SU-DHL-6 (cell line): Measurements from ENCODE around the gene DCDC2.
"Not testable (repeated sequence)": the region's sequence is repeated elsewhere in the genome, so short reads cannot be mapped to it uniquely, and the experiment has no call there.

ENCODE experiments used
- H2AFZ ChIP-seq: fragments of 200-600 bp; sonication (generic); 2 replicates; pipeline ENCODE4 v1.6.1; 2014; ENCODE audit warnings: low read depth, mild to moderate bottlenecking, moderate library complexity, mixed read lengths, antibody characterized with exemption, low read length; ENCODE audit not compliant: severe bottlenecking
- H3F3A ChIP-seq: fragments of 200-600 bp; shearing (Covaris generic); 2 replicates; pipeline ENCODE4 v1.6.0; 2016; ENCODE audit warnings: antibody characterized with exemption, mild to moderate bottlenecking; ENCODE audit not compliant: insufficient read depth
- H3K27ac ChIP-seq: fragments of 200-600 bp; sonication (generic); 2 replicates; pipeline ENCODE4 v1.5.1; 2016; ENCODE audit warnings: low read depth, mild to moderate bottlenecking, low read length, moderate library complexity, mixed read lengths
- H3K27me3 ChIP-seq: fragments of 200-600 bp; sonication (generic), shearing (Covaris generic); 2 replicates; pipeline ENCODE4 v1.6.0; 2014; ENCODE audit warnings: mild to moderate bottlenecking, low read length
- H3K36me3 ChIP-seq: fragments of 200-600 bp; sonication (generic); 2 replicates; pipeline ENCODE4 v1.6.1; 2014; ENCODE audit warnings: mild to moderate bottlenecking, low read length, mixed read lengths
- H3K4me2 ChIP-seq: fragments of 300-600, 200-600 bp; shearing (Covaris generic), sonication (generic); 2 replicates; pipeline ENCODE4 v1.6.0; 2014; ENCODE audit warnings: low read length, low read depth, mild to moderate bottlenecking; ENCODE audit not compliant: poor library complexity, severe bottlenecking
- H3K4me3 ChIP-seq: fragments of 200-600 bp; sonication (generic); 2 replicates; pipeline ENCODE4 v1.5.1; 2014; ENCODE audit warnings: antibody characterized with exemption, low read length, mild to moderate bottlenecking, mixed read lengths; ENCODE audit not compliant: insufficient read depth, poor library complexity, severe bottlenecking
- H3K79me2 ChIP-seq: fragments of 200-600 bp; sonication (generic); 2 replicates; pipeline ENCODE4 v1.6.1; 2014; ENCODE audit warnings: mild to moderate bottlenecking, low read length, moderate library complexity; ENCODE audit not compliant: insufficient read depth
- H3K9ac ChIP-seq: fragments of 200-600 bp; sonication (generic); 2 replicates; pipeline ENCODE4 v1.7.0; 2014; ENCODE audit warnings: mild to moderate bottlenecking, low read length
- H3K9me2 ChIP-seq: fragments of 200-600 bp; sonication (generic); replicated peaks from 2 replicates; pipeline ENCODE4 v1.6.1; 2014; ENCODE audit warnings: low read length; ENCODE audit not compliant: insufficient read depth
- H3K9me3 ChIP-seq: fragments of 200-600 bp; sonication (generic); 2 replicates; pipeline ENCODE4 v1.6.1; 2014; ENCODE audit warnings: low read length, mixed read lengths; ENCODE audit not compliant: insufficient read depth
- H4K20me1 ChIP-seq: fragments of 200-600 bp; sonication (generic); 2 replicates; pipeline ENCODE4 v1.6.1; 2014; ENCODE audit warnings: low read depth, mild to moderate bottlenecking, antibody characterized with exemption, low read length, moderate library complexity, mixed read lengths
- CTCF ChIP-seq: fragments of 200-600 bp; sonication (generic); IDR thresholded peaks from one replicate; pipeline ENCODE4 v1.5.1; 2017; ENCODE audit warnings: antibody characterized with exemption, mild to moderate bottlenecking, low read length, moderate library complexity; ENCODE audit not compliant: insufficient read depth, poor library complexity, severe bottlenecking
- EZH2phosphoT487 ChIP-seq: fragments of 200-600 bp; sonication (generic), shearing (Covaris generic); conservative IDR thresholded peaks from 2 replicates; pipeline ENCODE4 v1.6.1; 2018; ENCODE audit warnings: mild to moderate bottlenecking, antibody characterized with exemption, low read length, moderate library complexity, mixed read lengths

The DCDC2 gene

GRCh38 chr6:24249926-24250325 is 107.9 kb downstream of the DCDC2 start:
- H3K4me2 ChIP-seq, result no peak overlapping the region
- H3K9ac ChIP-seq, result no peak overlapping the region
- H3K4me3 ChIP-seq, result no peak overlapping the region
- TF ChIP-seq EZH2phosphoT487, result no peak
- TF ChIP-seq CTCF, result no peak
- no peaks in the 10 kb centered on the region for H3K36me3 ChIP-seq
- no peaks in the 10 kb centered on the region for H3K9me2 ChIP-seq
- H4K20me1 ChIP-seq, result no peaks in the 10 kb centered on the region
- H3K27me3 ChIP-seq, result no peaks in the 10 kb centered on the region
- H3K27ac ChIP-seq, result no peak overlapping the region
- H2AFZ ChIP-seq, result no peak overlapping the region
- H3F3A ChIP-seq, result no peaks in the 10 kb centered on the region
- H3K79me2 ChIP-seq, result no peaks in the 10 kb centered on the region
- no peaks in the 10 kb centered on the region for H3K9me3 ChIP-seq

GRCh38 chr6:24245275-24245674 is 112.6 kb downstream of the DCDC2 start:
- TF ChIP-seq CTCF (no peak), EZH2phosphoT487 (no peak)
- Histone ChIP-seq H3K4me3 (no peak overlapping the region), H3K27ac (no peak overlapping the region), H3K9ac (no peak overlapping the region), H3K4me2 (no peak overlapping the region), H3K27me3 (no peaks in the 10 kb centered on the region), H3K36me3 (no peaks in the 10 kb centered on the region), H2AFZ (no peak overlapping the region), H4K20me1 (no peaks in the 10 kb centered on the region), H3F3A (no peaks in the 10 kb centered on the region), H3K79me2 (no peaks in the 10 kb centered on the region), H3K9me2 (no peaks in the 10 kb centered on the region), H3K9me3 (no peaks in the 10 kb centered on the region)

GRCh38 chr6:24242924-24243323 is 114.9 kb downstream of the DCDC2 start:
- Histone ChIP-seq H3K27me3 (no peaks in the 10 kb centered on the region), H3F3A (no peaks in the 10 kb centered on the region), H3K79me2 (no peaks in the 10 kb centered on the region), H3K36me3 (no peaks in the 10 kb centered on the region), H3K27ac (no peak overlapping the region), H3K9me3 (no peaks in the 10 kb centered on the region), H2AFZ (no peak overlapping the region), H3K4me2 (no peak overlapping the region), H3K9ac (no peak overlapping the region), H4K20me1 (no peaks in the 10 kb centered on the region), H3K9me2 (no peaks in the 10 kb centered on the region), H3K4me3 (no peak overlapping the region)
- TF ChIP-seq CTCF (no peak), EZH2phosphoT487 (no peak)

- H3K9me3 ChIP-seq, H3F3A ChIP-seq, H3K79me2 ChIP-seq, H3K4me3 ChIP-seq, H3K9me2 ChIP-seq, H3K4me2 ChIP-seq, H3K36me3 ChIP-seq, H3K27ac ChIP-seq, H2AFZ ChIP-seq, H3K27me3 ChIP-seq, H4K20me1 ChIP-seq, H3K9ac ChIP-seq: not testable (repeated sequence)
Measured at GRCh38 chr6:24241779-24242178, 116.1 kb downstream of the DCDC2 start.
